SK-N-SH (cell line): ENCODE data around the gene ADIG. TPM values are rescaled to one million over a fixed set of nuclear protein-coding genes. Genes with fewer than 3 reads are reported as not detected.

Experiments
- CTCF ChIA-PET: fragments of 300-600, 350-600 bp; formaldehyde crosslinking; extraction: SDS; loops from one replicate; lab custom pipeline; 2021; lab: Yijun Ruan, JAX
- POLR2A ChIA-PET: fragments of 350-600 bp; sonication (Branson Sonifier 250); formaldehyde crosslinking; extraction: SDS; loops from one replicate; lab custom pipeline; 2020; ENCODE audit warnings: antibody characterized with exemption, inconsistent platforms; lab: Yijun Ruan, JAX
- DNase-seq: peaks from one replicate; pipeline ENCODE4 v3.0.0; 2012
- H2AFZ ChIP-seq: fragments of 200-600 bp; sonication (generic); 2 replicates; pipeline ENCODE4 v1.8.1; 2016; ENCODE audit warnings: antibody characterized with exemption, mild to moderate bottlenecking, low read depth
- H3F3A ChIP-seq: fragments of 200-600 bp; sonication (generic); replicated peaks from 2 replicates; pipeline ENCODE3; 2016; ENCODE audit warnings: antibody characterized with exemption, mild to moderate bottlenecking; ENCODE audit not compliant: insufficient read depth
- H3K27ac ChIP-seq, 2 experiments: fragments of 200-500 bp in 1 of 2; fragments of 200-600 bp in 1 of 2; sonication (Bioruptor generic) in 1 of 2; sonication (generic), shearing (Covaris generic) in 1 of 2; 2 replicates each; pipeline versions ENCODE4 v1.5.1 to v1.6.1; 2014 to 2016; ENCODE audit warnings: low read depth in 2 of 2, inconsistent platforms in 1 of 2, low read length in 1 of 2, mild to moderate bottlenecking in 1 of 2, mixed read lengths in 1 of 2
- H3K27me3 ChIP-seq: fragments of 200-600 bp; sonication (generic), shearing (Covaris generic); 2 replicates; pipeline ENCODE4 v1.6.1; 2016; ENCODE audit warnings: mixed run types; ENCODE audit not compliant: insufficient read depth
- H3K36me3 ChIP-seq, 2 experiments: fragments of 200-500 bp in 1 of 2; fragments of 200-600 bp in 1 of 2; sonication (Bioruptor generic) in 1 of 2; sonication (generic) in 1 of 2; replicated peaks in 1 of 2; 2 replicates each; pipeline versions ENCODE3 to v1.5.1; 2014 to 2016; ENCODE audit warnings: low read length in 1 of 2, mild to moderate bottlenecking in 1 of 2; ENCODE audit not compliant: insufficient read depth in 2 of 2, control insufficient read depth in 1 of 2
- H3K4me1 ChIP-seq, 2 experiments: fragments of 200-500 bp in 1 of 2; fragments of 200-600 bp in 1 of 2; sonication (Bioruptor generic) in 1 of 2; sonication (generic), shearing (Covaris generic) in 1 of 2; 2 replicates each; pipeline versions ENCODE4 v1.5.1 to v1.6.1; 2014 to 2016; ENCODE audit warnings: low read depth in 1 of 2, low read length in 1 of 2, mixed run types in 1 of 2; ENCODE audit not compliant: insufficient read depth in 2 of 2, control insufficient read depth in 1 of 2
- H3K4me2 ChIP-seq: fragments of 200-600 bp; sonication (generic), shearing (Covaris generic); 2 replicates; pipeline ENCODE4 v1.6.1; 2017; ENCODE audit warnings: mixed run types
- H3K4me3 ChIP-seq, 2 experiments: fragments of 200-500 bp in 1 of 2; fragments of 200-600 bp in 1 of 2; sonication (Bioruptor generic) in 1 of 2; sonication (generic), shearing (Covaris generic) in 1 of 2; 2 replicates each; pipeline versions ENCODE4 v1.5.1 to v1.8.1; 2014 to 2016; ENCODE audit warnings: low read depth in 2 of 2, inconsistent platforms in 1 of 2, low read length in 1 of 2, mild to moderate bottlenecking in 1 of 2, mixed read lengths in 1 of 2, moderate library complexity in 1 of 2
- H3K79me2 ChIP-seq: fragments of 200-600 bp; sonication (generic); 2 replicates; pipeline ENCODE4 v1.8.1; 2017; ENCODE audit warnings: mild to moderate bottlenecking; ENCODE audit not compliant: insufficient read depth
- H3K9ac ChIP-seq: fragments of 200-600 bp; sonication (generic); 2 replicates; pipeline ENCODE4 v1.6.1; 2017; ENCODE audit warnings: mixed run types
- H3K9me2 ChIP-seq: fragments of 200-600 bp; sonication (generic); 2 replicates; pipeline ENCODE4 v1.6.1; 2017; ENCODE audit warnings: mixed run types
- H3K9me3 ChIP-seq: fragments of 200-600 bp; sonication (generic); 2 replicates; pipeline ENCODE4 v1.6.1; 2017; ENCODE audit warnings: mixed run types, mild to moderate bottlenecking, moderate library complexity
- H4K20me1 ChIP-seq: fragments of 200-600 bp; sonication (generic); 2 replicates; pipeline ENCODE4 v1.6.1; 2017; ENCODE audit warnings: mild to moderate bottlenecking, mixed run types; ENCODE audit not compliant: insufficient read depth
- ELF1 ChIP-seq: IDR thresholded peaks from 2 replicates; pipeline ENCODE4 v1.4.0; 2012
- EP300 ChIP-seq, 2 experiments: IDR thresholded peaks; 2 replicates each; pipeline versions ENCODE4 v1.4.0 to v1.6.1; 2012; ENCODE audit warnings: borderline replicate concordance in 1 of 2, low read depth in 1 of 2, low read length in 1 of 2
- FOSL2 ChIP-seq: IDR thresholded peaks from 2 replicates; pipeline ENCODE4 v1.4.0; 2012; ENCODE audit warnings: low read depth, mild to moderate bottlenecking, moderate library complexity, borderline replicate concordance
- FOXM1 ChIP-seq: IDR thresholded peaks from 2 replicates; pipeline ENCODE4 v1.4.0; 2012; ENCODE audit warnings: low read depth, mild to moderate bottlenecking
- GABPA ChIP-seq: IDR thresholded peaks from 2 replicates; pipeline ENCODE4 v1.4.0; 2012; ENCODE audit warnings: low read depth, mild to moderate bottlenecking
- GATA2 ChIP-seq: sonication (generic); formaldehyde crosslinking; IDR thresholded peaks from 2 replicates; pipeline ENCODE4 v1.5.0; 2020; ENCODE audit warnings: mild to moderate bottlenecking, missing genetic modification reagents
- MEF2A ChIP-seq: IDR thresholded peaks from 2 replicates; pipeline ENCODE4 v1.4.0; 2012; ENCODE audit warnings: low read depth, borderline replicate concordance
- NFIC ChIP-seq: IDR thresholded peaks from 2 replicates; pipeline ENCODE4 v1.4.0; 2012; ENCODE audit warnings: borderline replicate concordance
- NRF1 ChIP-seq: IDR thresholded peaks from 2 replicates; pipeline ENCODE4 v1.6.1; 2012; ENCODE audit warnings: low read depth, mild to moderate bottlenecking, low read length
- POLR2AphosphoS5 ChIP-seq: IDR thresholded peaks from 2 replicates; pipeline ENCODE4 v1.6.1; 2012; ENCODE audit warnings: low read depth, low read length
- RAD21 ChIP-seq: IDR thresholded peaks from 2 replicates; pipeline ENCODE4 v1.6.1; 2012; ENCODE audit warnings: mild to moderate bottlenecking, low read length
- RCOR1 ChIP-seq: fragments of 150-350 bp; IDR thresholded peaks from 2 replicates; pipeline ENCODE4 v1.6.1; 2017; ENCODE audit warnings: antibody characterized with exemption, low read length
- RFX5 ChIP-seq: IDR thresholded peaks from 2 replicates; pipeline ENCODE4 v1.6.1; 2012; ENCODE audit warnings: mild to moderate bottlenecking, improper control_type of control experiment, low read length
- RXRA ChIP-seq: IDR thresholded peaks from 2 replicates; pipeline ENCODE4 v1.4.0; 2012; ENCODE audit warnings: low read depth, mild to moderate bottlenecking, borderline replicate concordance
- TCF12 ChIP-seq: IDR thresholded peaks from 2 replicates; pipeline ENCODE4 v1.4.0; 2012
- TEAD4 ChIP-seq: IDR thresholded peaks from 2 replicates; pipeline ENCODE4 v1.4.0; 2012; ENCODE audit warnings: mild to moderate bottlenecking, borderline replicate concordance; ENCODE audit not compliant: insufficient read depth
- polyA plus RNA-seq, 3 experiments: library from polyadenylated mRNA; depleted of rRNA; stranded (reverse); fragments of >200 nt; gene quantifications; 2 replicates each; pipeline ENCODE4 v1.2.3, GENCODE V29; 2012
- TF ChIP-seq, protein P1 (sequence below): IDR thresholded peaks from 2 replicates; pipeline ENCODE4 v1.6.1; 2012; ENCODE audit warnings: mild to moderate bottlenecking, low read depth, low read length, moderate library complexity
- TF ChIP-seq, protein P2 (sequence below): IDR thresholded peaks from 2 replicates; pipeline ENCODE4 v1.4.0; 2012; ENCODE audit warnings: low read depth
- TF ChIP-seq, protein P3 (sequence below): fragments of 150-350 bp; IDR thresholded peaks from 2 replicates; pipeline ENCODE4 v1.6.1; 2016; ENCODE audit warnings: mild to moderate bottlenecking, low read depth, low read length
- TF ChIP-seq, protein P4 (sequence below): IDR thresholded peaks from 2 replicates; pipeline ENCODE4 v1.4.0; 2012; ENCODE audit warnings: low read depth, borderline replicate concordance

The ADIG gene
- polyA plus RNA-seq, 1 of the 3 experiments (the other 2 are of a cell fraction), result not detected

DNA sequence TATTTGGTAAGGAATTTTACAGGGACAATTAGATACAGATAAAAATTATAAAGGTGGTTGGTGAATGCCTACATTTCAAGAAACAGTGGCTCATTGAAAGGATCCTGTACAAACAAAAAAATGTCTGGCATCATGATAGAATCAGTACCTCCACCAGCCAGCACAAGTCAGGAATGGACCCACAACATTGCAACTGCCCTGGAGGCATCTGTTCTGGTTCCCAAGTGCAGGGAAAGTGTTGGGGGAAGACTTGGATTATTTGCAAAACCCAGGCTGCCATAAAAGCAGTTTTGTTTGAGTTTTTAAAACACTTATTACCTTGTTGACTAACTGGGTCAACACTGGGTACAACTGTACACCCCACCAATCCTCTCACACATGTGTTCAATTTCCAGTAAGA is 44.9 kb downstream of the ADIG start:
- ChIA-PET CTCF (interaction anchor here (0.7 to 1.6 kb wide), 3 partner anchors 8 to 125 kb away, joined by 3 to 5 read pairs (median 3); no protein-coding TSS in a partner anchor), POLR2A (no interaction called here)
- Histone ChIP-seq H2AFZ (no peak overlapping the region), H3K27ac (no peak overlapping the region), H3K9ac (no peak overlapping the region), H3K4me2 (no peak overlapping the region), H3K4me1 (no peaks in the 10 kb centered on the region), H3K36me3 (no peaks in the 10 kb centered on the region), H3K79me2 (no peaks in the 10 kb centered on the region), H3F3A (no peaks in the 10 kb centered on the region), H3K27me3 (no peaks in the 10 kb centered on the region), H3K9me2 (no peaks in the 10 kb centered on the region), H3K4me3 (no peak overlapping the region), H3K9me3 (no peaks in the 10 kb centered on the region), H4K20me1 (no peaks in the 10 kb centered on the region)
- TF ChIP-seq, protein P1, sequence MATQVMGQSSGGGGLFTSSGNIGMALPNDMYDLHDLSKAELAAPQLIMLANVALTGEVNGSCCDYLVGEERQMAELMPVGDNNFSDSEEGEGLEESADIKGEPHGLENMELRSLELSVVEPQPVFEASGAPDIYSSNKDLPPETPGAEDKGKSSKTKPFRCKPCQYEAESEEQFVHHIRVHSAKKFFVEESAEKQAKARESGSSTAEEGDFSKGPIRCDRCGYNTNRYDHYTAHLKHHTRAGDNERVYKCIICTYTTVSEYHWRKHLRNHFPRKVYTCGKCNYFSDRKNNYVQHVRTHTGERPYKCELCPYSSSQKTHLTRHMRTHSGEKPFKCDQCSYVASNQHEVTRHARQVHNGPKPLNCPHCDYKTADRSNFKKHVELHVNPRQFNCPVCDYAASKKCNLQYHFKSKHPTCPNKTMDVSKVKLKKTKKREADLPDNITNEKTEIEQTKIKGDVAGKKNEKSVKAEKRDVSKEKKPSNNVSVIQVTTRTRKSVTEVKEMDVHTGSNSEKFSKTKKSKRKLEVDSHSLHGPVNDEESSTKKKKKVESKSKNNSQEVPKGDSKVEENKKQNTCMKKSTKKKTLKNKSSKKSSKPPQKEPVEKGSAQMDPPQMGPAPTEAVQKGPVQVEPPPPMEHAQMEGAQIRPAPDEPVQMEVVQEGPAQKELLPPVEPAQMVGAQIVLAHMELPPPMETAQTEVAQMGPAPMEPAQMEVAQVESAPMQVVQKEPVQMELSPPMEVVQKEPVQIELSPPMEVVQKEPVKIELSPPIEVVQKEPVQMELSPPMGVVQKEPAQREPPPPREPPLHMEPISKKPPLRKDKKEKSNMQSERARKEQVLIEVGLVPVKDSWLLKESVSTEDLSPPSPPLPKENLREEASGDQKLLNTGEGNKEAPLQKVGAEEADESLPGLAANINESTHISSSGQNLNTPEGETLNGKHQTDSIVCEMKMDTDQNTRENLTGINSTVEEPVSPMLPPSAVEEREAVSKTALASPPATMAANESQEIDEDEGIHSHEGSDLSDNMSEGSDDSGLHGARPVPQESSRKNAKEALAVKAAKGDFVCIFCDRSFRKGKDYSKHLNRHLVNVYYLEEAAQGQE, result no peak
- TF ChIP-seq EP300 (IDR thresholded peaks at IDR 0.05; ENCODE audit: borderline replicate concordance in 1 of 2, low read depth in 1 of 2, low read length in 1 of 2) (no peak), MEF2A (no peak), FOSL2 (no peak), RAD21 (no peak), NRF1 (no peak), TEAD4 (no peak), POLR2AphosphoS5 (no peak), FOXM1 (no peak), TCF12 (no peak), GABPA (no peak), NFIC (no peak), RFX5 (no peak), GATA2 (CRISPR knock-in tag) (no peak), ELF1 (no peak), RXRA (no peak), RCOR1 (no peak)
- TF ChIP-seq, protein P2, sequence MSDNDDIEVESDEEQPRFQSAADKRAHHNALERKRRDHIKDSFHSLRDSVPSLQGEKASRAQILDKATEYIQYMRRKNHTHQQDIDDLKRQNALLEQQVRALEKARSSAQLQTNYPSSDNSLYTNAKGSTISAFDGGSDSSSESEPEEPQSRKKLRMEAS, result no peak
- TF ChIP-seq, protein P3, sequence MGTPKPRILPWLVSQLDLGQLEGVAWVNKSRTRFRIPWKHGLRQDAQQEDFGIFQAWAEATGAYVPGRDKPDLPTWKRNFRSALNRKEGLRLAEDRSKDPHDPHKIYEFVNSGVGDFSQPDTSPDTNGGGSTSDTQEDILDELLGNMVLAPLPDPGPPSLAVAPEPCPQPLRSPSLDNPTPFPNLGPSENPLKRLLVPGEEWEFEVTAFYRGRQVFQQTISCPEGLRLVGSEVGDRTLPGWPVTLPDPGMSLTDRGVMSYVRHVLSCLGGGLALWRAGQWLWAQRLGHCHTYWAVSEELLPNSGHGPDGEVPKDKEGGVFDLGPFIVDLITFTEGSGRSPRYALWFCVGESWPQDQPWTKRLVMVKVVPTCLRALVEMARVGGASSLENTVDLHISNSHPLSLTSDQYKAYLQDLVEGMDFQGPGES, result no peak
- TF ChIP-seq, protein P4, sequence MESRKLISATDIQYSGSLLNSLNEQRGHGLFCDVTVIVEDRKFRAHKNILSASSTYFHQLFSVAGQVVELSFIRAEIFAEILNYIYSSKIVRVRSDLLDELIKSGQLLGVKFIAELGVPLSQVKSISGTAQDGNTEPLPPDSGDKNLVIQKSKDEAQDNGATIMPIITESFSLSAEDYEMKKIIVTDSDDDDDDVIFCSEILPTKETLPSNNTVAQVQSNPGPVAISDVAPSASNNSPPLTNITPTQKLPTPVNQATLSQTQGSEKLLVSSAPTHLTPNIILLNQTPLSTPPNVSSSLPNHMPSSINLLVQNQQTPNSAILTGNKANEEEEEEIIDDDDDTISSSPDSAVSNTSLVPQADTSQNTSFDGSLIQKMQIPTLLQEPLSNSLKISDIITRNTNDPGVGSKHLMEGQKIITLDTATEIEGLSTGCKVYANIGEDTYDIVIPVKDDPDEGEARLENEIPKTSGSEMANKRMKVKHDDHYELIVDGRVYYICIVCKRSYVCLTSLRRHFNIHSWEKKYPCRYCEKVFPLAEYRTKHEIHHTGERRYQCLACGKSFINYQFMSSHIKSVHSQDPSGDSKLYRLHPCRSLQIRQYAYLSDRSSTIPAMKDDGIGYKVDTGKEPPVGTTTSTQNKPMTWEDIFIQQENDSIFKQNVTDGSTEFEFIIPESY, result no peak
- no peak for DNase-seq
